Astrocyte of the spinal cord (primary cell): ENCODE results near the gene CAMTA1.

ENCODE experiments used
- DNase-seq: peaks from one replicate; pipeline ENCODE4 v3.0.0; 2011; ENCODE audit warnings: low read depth, low spot score
- H3K4me3 ChIP-seq: 2 replicates; pipeline ENCODE4 v1.5.1; 2011; ENCODE audit warnings: low read depth, mild to moderate bottlenecking, low read length, moderate library complexity
- in situ Hi-C: cut with HindIII; loops from 2 replicates; pipeline ENCODE4 v1.10.0; 2017; ENCODE audit warnings: low sequenced_read_pairs
- TF ChIP-seq, protein P1 (sequence below): IDR thresholded peaks from 2 replicates; pipeline ENCODE4 v1.5.1; 2012; ENCODE audit warnings: low read depth, mild to moderate bottlenecking, low read length, inconsistent platforms

Gene CAMTA1

GRCh38 chr1:7562729-7563605 is 777.7 kb downstream of the CAMTA1 start:
- TF ChIP-seq, protein P1, sequence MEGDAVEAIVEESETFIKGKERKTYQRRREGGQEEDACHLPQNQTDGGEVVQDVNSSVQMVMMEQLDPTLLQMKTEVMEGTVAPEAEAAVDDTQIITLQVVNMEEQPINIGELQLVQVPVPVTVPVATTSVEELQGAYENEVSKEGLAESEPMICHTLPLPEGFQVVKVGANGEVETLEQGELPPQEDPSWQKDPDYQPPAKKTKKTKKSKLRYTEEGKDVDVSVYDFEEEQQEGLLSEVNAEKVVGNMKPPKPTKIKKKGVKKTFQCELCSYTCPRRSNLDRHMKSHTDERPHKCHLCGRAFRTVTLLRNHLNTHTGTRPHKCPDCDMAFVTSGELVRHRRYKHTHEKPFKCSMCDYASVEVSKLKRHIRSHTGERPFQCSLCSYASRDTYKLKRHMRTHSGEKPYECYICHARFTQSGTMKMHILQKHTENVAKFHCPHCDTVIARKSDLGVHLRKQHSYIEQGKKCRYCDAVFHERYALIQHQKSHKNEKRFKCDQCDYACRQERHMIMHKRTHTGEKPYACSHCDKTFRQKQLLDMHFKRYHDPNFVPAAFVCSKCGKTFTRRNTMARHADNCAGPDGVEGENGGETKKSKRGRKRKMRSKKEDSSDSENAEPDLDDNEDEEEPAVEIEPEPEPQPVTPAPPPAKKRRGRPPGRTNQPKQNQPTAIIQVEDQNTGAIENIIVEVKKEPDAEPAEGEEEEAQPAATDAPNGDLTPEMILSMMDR = no peak
- DNase-seq = no peak
- in situ Hi-C loops = no loop called here
- no peak overlapping the region for H3K4me3 ChIP-seq

DNA sequence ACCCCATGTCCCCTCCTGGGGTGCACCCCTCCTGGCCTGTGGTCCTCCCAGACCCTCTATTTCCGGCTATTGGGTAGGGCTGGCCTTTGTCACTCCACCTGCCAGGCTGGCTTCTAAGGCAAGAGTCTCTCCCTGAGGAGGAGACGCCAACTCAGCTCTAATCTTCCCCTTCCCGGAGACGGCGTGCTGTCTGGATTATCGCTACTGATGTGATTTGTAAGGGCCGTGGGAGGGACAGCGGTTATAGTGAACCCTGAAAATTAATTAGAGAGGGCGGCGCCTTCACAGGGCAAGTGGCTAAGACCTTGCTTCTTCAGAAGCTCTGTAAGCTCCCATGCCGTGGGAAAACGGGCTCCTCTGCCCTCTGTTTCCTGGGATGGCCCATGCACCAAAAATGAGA is 778.9 kb downstream of the CAMTA1 start:
- in situ Hi-C loops = no loop called here
- TF ChIP-seq, protein P1 = no peak
- DNase-seq = no peak
- no peak overlapping the region for H3K4me3 ChIP-seq

- DNase-seq = no peak
- in situ Hi-C loops = no loop called here
- no peak overlapping the region for H3K4me3 ChIP-seq
- TF ChIP-seq, protein P1 = no peak
Measured at GRCh38 chr1:7565099-7565750, 780.0 kb downstream of the CAMTA1 start.

DNA sequence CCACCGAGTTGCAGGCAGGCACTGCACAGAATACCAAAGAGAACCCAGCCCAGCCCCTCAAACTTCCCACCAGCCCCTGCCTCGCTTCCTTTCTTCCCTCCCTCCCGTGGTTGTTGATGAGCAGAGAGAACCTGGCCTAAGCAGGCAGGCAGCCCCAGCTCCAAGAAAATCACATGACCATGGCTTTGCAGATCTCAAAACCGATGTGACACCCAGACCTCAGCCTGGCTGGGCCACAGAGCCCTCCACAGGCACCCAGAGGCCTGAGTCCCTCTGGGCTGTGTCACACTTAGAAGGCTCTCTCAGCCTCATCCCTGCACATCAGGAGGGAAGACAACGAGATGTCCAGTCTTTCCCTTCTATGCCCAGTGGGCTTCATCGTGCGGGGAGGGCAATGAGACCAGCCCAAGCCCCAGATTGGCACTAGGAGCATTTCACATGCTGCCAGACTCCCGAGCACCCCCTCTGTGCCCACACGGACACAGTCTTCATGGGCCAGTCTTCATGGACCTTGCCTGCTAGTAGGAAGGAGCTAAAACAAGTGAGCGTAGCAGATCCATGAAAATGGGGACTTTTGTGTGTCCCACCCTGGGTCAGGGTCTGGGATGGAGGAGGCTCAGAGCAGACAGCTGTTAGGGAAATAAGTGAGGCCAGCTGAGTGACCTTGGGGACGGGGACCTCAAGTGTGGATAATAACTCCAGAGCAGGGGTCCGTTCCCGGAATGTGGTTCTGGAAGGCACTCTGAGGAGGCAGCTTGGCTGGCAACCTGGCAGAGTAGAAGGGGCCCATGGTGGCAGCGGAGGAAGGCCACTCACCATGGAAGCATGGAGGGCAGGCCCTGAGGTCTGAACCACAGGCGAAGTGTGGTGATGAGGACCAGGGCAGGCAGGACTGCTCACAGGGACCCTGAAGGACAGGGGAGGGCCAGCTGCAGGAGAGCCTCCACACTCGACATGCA is 781.4 kb downstream of the CAMTA1 start:
- in situ Hi-C loops = no loop called here
- DNase-seq = no peak
- TF ChIP-seq, protein P1 = no peak
- no peak overlapping the region for H3K4me3 ChIP-seq

DNA sequence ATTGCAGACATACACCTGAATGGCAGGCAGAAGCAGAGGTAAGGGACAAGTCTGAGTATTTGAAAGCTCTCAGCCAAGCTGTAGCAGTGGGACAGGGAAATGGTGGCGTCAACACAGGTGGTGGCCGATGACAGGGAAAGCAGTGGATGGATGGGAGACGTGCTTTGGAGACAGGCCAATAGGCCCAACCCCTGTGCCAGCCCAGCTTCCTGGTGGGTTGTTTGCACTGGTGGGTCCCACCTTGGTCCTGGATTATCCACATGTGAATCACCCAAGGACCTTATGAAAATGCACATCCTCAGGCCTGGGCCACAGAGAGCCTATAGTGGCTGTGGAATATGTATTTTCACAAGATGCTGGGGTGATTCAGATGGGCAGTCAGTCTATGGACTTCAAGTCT is 782.1 kb downstream of the CAMTA1 start:
- in situ Hi-C loops = no loop called here
- DNase-seq = no peak
- TF ChIP-seq, protein P1 = no peak
- no peak overlapping the region for H3K4me3 ChIP-seq

- TF ChIP-seq, protein P1 = no peak
- in situ Hi-C loops = no loop called here
- DNase-seq = no peak
- H3K4me3 ChIP-seq = no peak overlapping the region
Measured at GRCh38 chr1:7568053-7568452, 782.8 kb downstream of the CAMTA1 start.
